Activated CD4-positive, alpha-beta T cell treated with anti-CD3 and anti-CD28 coated beads, Interleukin-2, amount 50 U/mL, for 24 hours (primary cell): ENCODE results near the gene SEPTIN14.
"Not testable (repeated sequence)": the region's sequence is repeated elsewhere in the genome, so short reads cannot be mapped to it uniquely, and the experiment has no call there.

Experiments used
- DNase-seq, 2 donors: peaks; one replicate each; pipeline ENCODE4 v3.0.0-alpha.2; 2020; ENCODE audit warnings: low read depth in 1 of 2, low spot score in 1 of 2

The SEPTIN14 gene

DNA sequence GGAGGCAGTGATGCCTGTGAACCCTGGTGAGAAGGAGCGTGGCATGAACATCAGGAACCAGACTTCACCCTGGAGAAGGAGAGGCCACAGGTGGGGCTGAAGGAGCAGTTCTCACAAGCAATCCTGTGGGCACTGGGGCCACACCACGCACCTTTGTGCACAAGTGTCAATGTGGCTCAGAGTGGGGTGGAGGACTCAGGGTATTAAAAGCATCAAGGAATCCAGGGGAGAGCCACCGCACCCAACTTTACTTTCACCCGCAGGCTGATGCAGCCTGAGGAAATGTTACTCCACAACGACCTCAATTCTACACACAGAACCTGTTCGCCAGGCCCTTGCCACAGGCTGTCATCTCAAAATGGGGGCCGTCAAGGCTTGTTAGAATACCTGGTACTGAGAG, 77.1 kb downstream of the SEPTIN14 start:
- DNase-seq: not testable (repeated sequence)

DNA sequence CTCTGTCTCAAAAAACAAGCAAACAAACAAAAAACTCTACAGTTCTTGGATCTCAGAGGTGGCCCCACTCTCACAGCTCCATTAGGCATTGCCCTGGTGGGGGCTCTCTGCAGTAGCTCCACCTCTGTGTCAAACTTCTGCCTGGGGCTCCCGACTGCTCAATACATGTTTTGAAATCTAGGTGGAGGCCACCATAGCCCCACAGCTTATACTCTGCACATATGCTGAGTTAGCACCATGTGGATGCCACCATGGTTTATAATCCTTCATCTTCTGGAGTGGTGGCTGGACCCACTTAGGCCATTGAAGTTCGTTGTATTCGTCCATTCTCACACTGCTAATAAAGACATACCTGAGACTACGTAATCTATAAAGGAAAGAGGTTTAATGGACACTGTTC, 78.4 kb downstream of the SEPTIN14 start:
- DNase-seq: no peak

DNA sequence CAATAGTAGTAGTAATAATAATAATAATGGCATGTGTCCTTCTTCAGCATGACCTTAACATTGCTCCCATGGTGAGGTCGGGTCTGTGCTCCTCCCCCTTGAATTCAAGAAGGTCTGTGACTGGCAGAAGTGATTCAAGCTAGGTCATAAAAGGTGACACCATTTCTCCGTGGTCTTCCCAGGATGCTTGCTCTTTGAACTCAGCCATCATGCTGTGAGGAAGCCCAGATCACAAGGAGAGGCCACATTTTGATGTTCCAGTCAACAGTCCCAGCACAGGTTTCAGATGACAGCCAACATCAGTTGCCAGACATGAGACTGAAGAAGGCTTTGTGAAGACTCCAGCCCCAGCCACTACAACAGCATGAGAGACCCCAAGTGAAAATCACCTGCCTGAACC, 83.9 kb downstream of the SEPTIN14 start:
- DNase-seq: no peak

DNA sequence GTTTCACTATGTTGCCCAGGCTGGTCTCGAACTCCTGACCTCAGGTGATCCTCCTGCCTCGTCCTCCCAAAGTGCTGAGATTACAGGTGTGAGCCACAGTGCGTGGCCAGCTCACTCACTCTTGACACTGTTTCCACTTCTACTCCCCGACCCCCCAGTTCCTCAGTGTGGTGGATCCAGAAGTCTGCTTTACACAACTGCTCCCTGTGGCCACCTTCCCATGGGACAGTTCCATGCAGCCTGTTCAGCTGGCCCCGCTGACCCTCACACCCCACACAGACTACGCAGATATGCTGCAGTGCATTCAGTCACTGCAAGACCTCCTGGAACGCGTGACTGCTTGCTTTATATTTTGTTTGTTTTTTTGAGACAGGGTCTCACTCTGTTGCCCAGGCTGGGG, 86.4 kb downstream of the SEPTIN14 start:
- no peak for DNase-seq

DNA sequence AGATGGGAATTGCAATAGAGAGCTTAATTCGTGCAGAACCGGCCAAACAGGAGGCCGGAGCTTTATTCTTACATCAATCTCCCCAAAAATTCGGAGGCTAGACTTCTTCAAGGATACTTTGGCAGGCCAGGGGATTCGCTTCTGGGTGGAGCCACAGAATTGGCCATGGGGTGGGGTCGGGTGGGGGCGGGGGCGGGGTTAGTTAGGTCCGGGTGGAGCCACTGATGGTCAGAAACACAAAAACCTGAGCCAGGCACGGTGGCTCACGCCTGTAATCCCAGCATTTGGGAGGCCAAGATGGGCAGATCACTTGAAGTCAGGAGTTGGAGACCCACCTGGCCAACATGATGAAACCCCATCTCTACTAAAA, 87.5 kb downstream of the SEPTIN14 start:
- DNase-seq: no peak

DNA sequence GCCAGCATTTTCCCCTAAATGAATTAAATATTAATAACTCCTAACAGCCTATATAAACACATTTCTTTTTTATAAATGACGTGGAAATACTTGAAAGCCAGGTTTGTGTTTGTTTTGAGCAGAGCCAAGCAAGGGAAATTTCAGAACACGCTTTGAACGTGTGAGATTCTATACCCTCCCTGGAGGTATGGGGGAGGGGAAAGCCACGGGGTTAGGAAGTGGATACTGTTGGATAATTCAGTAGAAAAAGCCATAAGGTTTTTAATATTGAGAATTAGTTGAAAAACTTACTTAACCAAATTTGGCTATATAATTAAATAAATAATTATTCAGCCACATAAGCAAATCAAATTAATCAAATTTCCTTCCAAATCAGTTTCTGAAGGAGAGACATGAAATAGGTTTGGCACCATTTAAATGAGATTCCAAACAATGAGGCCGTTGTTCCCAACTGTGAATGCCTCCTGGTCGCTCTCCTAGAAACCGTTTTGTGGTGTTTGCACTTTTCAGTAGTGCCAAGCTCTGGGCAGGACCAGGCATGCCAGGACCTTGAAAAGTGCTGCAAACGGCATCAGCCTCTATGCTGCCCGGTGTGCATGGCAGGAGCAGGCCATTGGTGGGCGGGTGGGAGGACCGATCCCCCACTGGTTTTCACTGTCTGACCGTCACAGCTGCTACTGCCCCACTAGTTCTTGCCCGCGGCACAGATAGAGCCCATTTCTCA, 88.1 kb downstream of the SEPTIN14 start:
- no peak for DNase-seq

DNA sequence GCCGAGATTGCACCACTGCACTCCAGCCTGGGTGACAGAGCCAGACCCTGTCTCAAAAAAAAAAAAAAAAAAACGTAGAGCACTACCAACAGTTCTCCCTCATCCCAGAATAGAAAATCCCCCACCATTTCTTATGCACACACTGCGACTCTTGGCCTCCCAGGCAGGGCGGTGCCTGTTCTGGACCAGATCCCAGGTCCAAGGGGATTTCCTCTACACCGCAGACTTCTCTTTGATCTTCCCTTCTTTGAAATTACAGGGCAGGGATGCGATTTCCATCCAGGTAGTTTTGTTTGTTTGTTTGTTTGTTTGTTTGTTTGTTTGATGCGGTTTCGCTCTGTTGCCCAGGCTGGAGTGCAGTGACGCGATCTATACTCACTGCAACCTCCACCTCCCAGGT, 91.8 kb downstream of the SEPTIN14 start:
- no peak for DNase-seq

DNA sequence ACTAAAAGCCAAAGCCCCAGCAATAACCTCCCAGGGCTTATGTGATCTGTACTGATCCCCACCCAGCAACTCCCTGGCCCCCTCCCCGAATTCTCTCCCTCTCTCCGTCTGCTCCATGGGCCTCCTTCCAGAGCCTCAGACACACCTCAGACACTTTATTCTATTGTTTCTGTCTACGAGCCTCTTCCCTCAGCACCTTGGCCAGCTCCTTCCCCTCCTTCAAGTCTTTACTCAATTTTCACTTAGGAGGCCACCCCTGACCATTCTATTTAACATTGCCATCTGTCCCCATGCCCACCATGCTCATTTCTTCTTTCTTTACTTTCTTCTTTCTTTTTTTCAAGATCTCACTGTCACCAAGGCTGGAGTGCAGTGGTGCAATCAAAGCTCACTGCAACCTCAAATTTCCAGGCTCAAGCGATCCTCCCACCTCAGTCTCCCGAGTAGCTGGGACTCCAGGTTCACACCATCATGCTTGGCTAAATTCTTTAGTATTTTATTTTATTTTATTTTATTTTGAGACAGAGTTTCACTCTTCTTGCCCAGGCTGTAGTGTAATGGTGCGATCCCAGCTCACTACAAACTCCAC, 109.2 kb downstream of the SEPTIN14 start:
- DNase-seq: not testable (repeated sequence)

DNA sequence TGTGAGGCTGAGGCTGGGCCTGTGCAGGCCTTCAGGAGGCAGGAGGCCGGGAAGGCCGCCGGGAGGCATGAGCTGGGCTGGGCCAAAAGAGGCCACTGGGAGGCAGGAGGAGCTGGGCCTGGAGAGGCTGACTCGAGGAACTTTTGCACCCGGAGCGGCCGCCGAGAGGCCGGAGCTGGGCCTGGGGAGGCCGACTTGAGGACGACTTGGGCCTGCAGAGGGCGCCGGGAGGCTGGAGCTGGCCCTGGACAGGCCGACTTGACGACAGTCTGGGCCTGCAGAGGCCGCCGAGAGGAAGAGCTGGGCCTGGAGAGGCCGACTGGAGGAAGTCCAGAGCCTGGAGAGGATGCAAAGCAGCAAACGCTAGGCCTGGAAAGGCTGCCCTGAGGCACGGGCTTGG, 117.8 kb downstream of the SEPTIN14 start:
- DNase-seq: not testable (repeated sequence)
